ENCODE measurements around the gene HSP90AA1. TPM values are rescaled to one million over a fixed set of nuclear protein-coding genes. Genes with fewer than 3 reads are reported as not detected.
"Not testable (repeated sequence)": the region's sequence is repeated elsewhere in the genome, so short reads cannot be mapped to it uniquely, and the experiment has no call there.

Gene HSP90AA1
- total RNA-seq, 1 experiment from 2014 or later, result 464 TPM

DNA sequence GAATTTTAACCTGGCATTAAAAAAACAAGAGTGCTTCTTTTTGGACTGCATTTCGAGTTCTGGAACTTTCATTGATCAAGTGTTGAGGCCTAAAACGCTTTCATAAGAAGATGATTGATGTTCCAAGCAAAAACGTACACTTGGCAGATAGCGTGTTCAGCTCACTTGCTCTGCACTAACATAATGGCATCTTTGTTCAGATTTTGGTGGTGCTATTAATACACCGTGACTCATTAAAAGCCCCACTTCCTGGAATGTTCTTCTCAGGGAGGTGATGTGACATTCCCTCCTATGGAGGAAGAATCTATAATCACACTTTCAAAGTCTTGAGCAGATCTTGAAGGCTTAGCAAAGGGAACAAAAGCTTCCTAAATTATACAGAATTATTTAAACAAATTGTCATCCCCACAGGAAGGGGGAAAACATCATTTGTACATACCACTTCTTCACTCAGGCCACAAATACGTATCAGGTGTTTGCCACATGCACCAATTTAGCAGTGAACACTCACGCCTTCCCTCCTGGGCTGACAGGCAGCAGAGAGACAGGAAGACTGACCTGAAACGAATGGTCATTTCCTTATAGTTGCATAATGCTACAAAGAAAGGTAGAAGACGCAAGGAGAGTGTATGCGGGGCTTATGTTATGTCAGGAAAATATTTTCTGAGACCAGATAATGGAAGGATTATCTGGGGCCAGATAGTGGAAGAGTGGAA, 15.4 kb downstream of the HSP90AA1 start:
- intact Hi-C loops (cut with micrococcal nuclease; ENCODE audit: unreplicated experiment), result no loop called here
- BruUV-seq (replicated peaks), result no TSS peak
- CTCF ChIA-PET, result no interaction called here
- H3K4me3 Mint-ChIP-seq (ENCODE audit: unreplicated experiment), result no peak overlapping the region
- TF ChIP-seq, protein P1, sequence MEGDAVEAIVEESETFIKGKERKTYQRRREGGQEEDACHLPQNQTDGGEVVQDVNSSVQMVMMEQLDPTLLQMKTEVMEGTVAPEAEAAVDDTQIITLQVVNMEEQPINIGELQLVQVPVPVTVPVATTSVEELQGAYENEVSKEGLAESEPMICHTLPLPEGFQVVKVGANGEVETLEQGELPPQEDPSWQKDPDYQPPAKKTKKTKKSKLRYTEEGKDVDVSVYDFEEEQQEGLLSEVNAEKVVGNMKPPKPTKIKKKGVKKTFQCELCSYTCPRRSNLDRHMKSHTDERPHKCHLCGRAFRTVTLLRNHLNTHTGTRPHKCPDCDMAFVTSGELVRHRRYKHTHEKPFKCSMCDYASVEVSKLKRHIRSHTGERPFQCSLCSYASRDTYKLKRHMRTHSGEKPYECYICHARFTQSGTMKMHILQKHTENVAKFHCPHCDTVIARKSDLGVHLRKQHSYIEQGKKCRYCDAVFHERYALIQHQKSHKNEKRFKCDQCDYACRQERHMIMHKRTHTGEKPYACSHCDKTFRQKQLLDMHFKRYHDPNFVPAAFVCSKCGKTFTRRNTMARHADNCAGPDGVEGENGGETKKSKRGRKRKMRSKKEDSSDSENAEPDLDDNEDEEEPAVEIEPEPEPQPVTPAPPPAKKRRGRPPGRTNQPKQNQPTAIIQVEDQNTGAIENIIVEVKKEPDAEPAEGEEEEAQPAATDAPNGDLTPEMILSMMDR (IDR thresholded peaks at IDR 0.05; ENCODE audit: insufficient read depth in 1 of 2, low read depth in 1 of 2, low read length in 1 of 2, severe bottlenecking in 1 of 2, unreplicated experiment in 1 of 2), result no peak
- H3K4me3 ChIP-seq (ENCODE audit: low read depth, low read length), result no peak overlapping the region
- no peaks in the 10 kb centered on the region for H3K4me1 ChIP-seq
- no peak overlapping the region for H3K27ac Mint-ChIP-seq (ENCODE audit: unreplicated experiment)
- no peak for DNase-seq
- H3K36me3 Mint-ChIP-seq (ENCODE audit: insufficient read depth, unreplicated experiment), result peaks cover 12% of the 10 kb centered on the region
- H3K36me3 ChIP-seq (ENCODE audit: control insufficient read depth, insufficient read depth, low read length), result no peaks in the 10 kb centered on the region
- no peaks in the 10 kb centered on the region for H3K9me3 Mint-ChIP-seq (ENCODE audit: unreplicated experiment)
- no peaks in the 10 kb centered on the region for H3K27me3 Mint-ChIP-seq (ENCODE audit: insufficient read depth, unreplicated experiment)
- H3K4me1 Mint-ChIP-seq (ENCODE audit: low read depth, unreplicated experiment), result peaks cover 6% of the 10 kb centered on the region
- H3K27me3 ChIP-seq (replicated peaks; ENCODE audit: control insufficient read depth, insufficient read depth, low read length), result no peaks in the 10 kb centered on the region
- H3K9me3 ChIP-seq, result no peaks in the 10 kb centered on the region
- POLR2A ChIA-PET, result no interaction called here

DNA sequence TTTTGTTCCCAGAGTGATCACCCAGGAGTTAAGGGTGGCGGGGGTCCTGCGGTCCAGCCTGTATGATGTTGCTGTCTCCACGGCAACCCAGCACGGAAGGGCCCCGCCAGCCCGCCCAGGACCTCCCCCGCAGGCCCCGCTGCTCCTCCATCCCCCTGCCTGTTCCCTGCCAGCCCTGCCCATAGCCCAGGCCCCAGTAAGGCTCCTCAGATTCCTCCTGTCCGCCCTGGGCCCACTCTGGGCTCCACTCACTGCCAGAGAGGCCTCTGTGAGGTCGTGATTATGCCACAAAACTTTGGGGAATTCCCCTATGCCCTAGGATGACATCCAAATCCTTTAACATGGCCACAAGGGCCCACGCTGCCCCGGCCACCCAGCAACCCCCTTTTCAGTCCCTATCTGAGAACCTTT, 20.8 kb downstream of the HSP90AA1 start:
- H3K9me3 Mint-ChIP-seq (ENCODE audit: unreplicated experiment), result no peaks in the 10 kb centered on the region

DNA sequence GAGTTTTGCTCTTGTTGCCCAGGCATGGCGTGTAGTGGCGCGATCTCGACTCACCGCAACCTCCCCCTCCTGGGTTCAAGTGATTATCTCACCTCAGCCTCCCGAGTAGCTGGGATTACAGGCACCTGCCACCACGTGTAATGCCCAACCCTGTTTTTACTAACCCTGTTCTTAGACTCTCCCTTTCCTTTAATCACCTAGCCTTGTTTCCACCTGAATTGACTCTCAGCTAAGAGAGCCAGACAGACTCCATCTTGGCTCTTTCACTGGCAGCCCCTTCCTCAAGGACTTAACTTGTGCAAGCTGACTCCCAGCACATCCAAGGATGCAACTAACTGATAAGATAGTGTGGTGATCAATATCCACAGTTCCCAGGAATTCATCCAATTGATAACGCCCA, 22.3 kb downstream of the HSP90AA1 start:
- H3K4me1 ChIP-seq; H3K9me3 Mint-ChIP-seq (ENCODE audit: unreplicated experiment); H3K36me3 ChIP-seq (ENCODE audit: control insufficient read depth, insufficient read depth, low read length); H3K9me3 ChIP-seq; H3K27me3 ChIP-seq (replicated peaks; ENCODE audit: control insufficient read depth, insufficient read depth, low read length); H3K27me3 Mint-ChIP-seq (ENCODE audit: insufficient read depth, unreplicated experiment); H3K36me3 Mint-ChIP-seq (ENCODE audit: insufficient read depth, unreplicated experiment); DNase-seq; intact Hi-C loops (cut with micrococcal nuclease; ENCODE audit: unreplicated experiment); BruUV-seq (replicated peaks); H3K4me1 Mint-ChIP-seq (ENCODE audit: low read depth, unreplicated experiment); H3K4me3 ChIP-seq (ENCODE audit: low read depth, low read length): not testable (repeated sequence)
- ChIA-PET POLR2A (interaction anchor here (1.0 kb wide), 1 partner anchor 32 kb away, joined by 5 read pairs; no protein-coding TSS in a partner anchor), CTCF (interaction anchor here (1.1 to 2.7 kb wide), 3 partner anchors 18 to 32 kb away, joined by 4 to 26 read pairs (median 13); no protein-coding TSS in a partner anchor)
- peak overlapping the region; percentile 63 for H3K27ac Mint-ChIP-seq (ENCODE audit: unreplicated experiment)
- peak overlapping the region; percentile 63 for H3K4me3 Mint-ChIP-seq (ENCODE audit: unreplicated experiment)

More for the DNA sequence above, 20.8 kb downstream of the HSP90AA1 start:
- ChIA-PET CTCF (no interaction called here), POLR2A (no interaction called here)
- Histone ChIP-seq H3K36me3 (ENCODE audit: control insufficient read depth, insufficient read depth, low read length) (no peaks in the 10 kb centered on the region), H3K4me1 (peaks cover 10% of the 10 kb centered on the region), H3K4me3 (ENCODE audit: low read depth, low read length) (no peak overlapping the region), H3K9me3 (no peaks in the 10 kb centered on the region), H3K27me3 (replicated peaks; ENCODE audit: control insufficient read depth, insufficient read depth, low read length) (no peaks in the 10 kb centered on the region)
- TF ChIP-seq, protein P1 (IDR thresholded peaks at IDR 0.05; ENCODE audit: insufficient read depth in 1 of 2, low read depth in 1 of 2, low read length in 1 of 2, severe bottlenecking in 1 of 2, unreplicated experiment in 1 of 2), result no peak
- Mint-ChIP-seq H3K27me3 (ENCODE audit: insufficient read depth, unreplicated experiment) (no peaks in the 10 kb centered on the region), H3K4me3 (ENCODE audit: unreplicated experiment) (no peak overlapping the region), H3K4me1 (ENCODE audit: low read depth, unreplicated experiment) (peaks cover 7% of the 10 kb centered on the region), H3K27ac (ENCODE audit: unreplicated experiment) (no peak overlapping the region), H3K36me3 (ENCODE audit: insufficient read depth, unreplicated experiment) (no peaks in the 10 kb centered on the region)
- intact Hi-C loops (cut with micrococcal nuclease; ENCODE audit: unreplicated experiment), result no loop called here
- DNase-seq, result no peak
- BruUV-seq (replicated peaks), result no TSS peak

All from Caco-2 (cell line).